NB4 (cell line): ENCODE data around the gene ENTPD1.
"Not testable (repeated sequence)": the region's sequence is repeated elsewhere in the genome, so short reads cannot be mapped to it uniquely, and the experiment has no call there.

Experiments
- CTCF ChIP-seq: IDR thresholded peaks from one replicate; pipeline ENCODE4 v1.5.1; 2012; ENCODE audit warnings: low read depth, low read length
- MYC ChIP-seq: IDR thresholded peaks from 2 replicates; pipeline ENCODE4 v1.6.1; 2011; ENCODE audit warnings: low read depth, low read length
- POLR2A ChIP-seq: IDR thresholded peaks from 2 replicates; pipeline ENCODE4 v1.6.1; 2011; ENCODE audit warnings: mild to moderate bottlenecking; ENCODE audit not compliant: insufficient read length; ENCODE audit errors: extremely low read depth
- TF ChIP-seq, protein P1 (sequence below): IDR thresholded peaks from 2 replicates; pipeline ENCODE4 v1.6.1; 2011; ENCODE audit warnings: low read depth, low read length

DNA sequence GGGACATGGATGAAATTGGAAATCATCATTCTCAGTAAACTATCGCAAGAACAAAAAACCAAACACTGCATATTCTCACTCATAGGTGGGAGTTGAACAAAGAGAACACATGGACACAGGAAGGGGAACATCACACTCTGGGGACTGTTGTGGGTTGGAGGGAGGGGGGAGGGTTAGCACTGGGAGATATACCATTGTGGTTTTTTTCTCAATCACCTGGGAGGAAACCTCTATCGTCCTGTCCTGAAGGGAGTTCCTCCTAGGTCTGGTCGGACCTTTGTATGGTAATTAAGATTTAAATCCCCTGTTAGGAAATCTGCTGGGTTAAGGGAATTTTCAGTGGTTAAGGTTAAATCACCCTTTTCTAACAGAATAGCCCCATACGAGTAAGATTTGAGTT is 33.5 kb upstream of the ENTPD1 start:
- TF ChIP-seq, protein P1, sequence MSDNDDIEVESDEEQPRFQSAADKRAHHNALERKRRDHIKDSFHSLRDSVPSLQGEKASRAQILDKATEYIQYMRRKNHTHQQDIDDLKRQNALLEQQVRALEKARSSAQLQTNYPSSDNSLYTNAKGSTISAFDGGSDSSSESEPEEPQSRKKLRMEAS, result not testable (repeated sequence)
- TF ChIP-seq POLR2A, CTCF, MYC: not testable (repeated sequence)
